Kidney glomerular epithelial cell (primary cell): ENCODE results near the gene CATSPERB.
"Not testable (repeated sequence)": the region's sequence is repeated elsewhere in the genome, so short reads cannot be mapped to it uniquely, and the experiment has no call there.

Experiments
- DNase-seq: peaks from one replicate; lab custom pipeline; 2025; lab: John Stamatoyannopoulos, UW

Gene CATSPERB

DNA sequence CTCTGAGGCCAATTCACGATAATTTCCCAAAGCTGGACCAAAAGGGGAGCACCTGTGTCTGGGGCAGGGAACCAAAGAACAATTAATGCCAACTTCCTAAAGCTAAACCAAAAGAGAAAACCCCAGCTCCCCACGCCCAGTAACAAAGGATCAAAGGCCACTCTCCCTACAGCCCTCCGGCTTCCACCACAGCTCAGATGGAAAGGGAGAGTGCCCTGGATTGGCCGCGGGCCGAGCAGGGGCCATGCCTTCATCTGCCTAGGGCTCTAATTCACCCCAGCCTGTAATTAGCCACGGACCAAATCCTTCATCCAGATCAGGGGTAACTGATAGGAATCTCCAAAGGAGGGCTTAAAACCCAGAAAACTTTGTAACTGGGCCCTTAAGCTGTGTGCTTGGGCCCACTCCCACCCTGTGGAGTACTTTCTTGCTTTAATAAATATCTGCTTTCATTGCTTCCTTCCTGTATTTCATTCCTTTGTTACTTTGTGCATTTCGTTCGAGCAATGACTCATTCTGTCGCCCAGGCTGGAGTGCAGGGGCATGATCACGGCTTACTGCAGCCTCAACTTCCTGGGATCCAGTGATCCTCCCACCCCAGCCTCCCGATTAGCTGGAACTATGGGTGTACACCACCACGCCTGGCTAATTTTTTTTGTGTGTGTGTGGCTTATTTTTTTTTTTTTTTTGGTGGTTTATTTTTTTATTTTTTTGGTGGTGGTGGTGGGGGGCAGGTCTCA lies 156.2 kb downstream of the CATSPERB start:
- no peak for DNase-seq

DNA sequence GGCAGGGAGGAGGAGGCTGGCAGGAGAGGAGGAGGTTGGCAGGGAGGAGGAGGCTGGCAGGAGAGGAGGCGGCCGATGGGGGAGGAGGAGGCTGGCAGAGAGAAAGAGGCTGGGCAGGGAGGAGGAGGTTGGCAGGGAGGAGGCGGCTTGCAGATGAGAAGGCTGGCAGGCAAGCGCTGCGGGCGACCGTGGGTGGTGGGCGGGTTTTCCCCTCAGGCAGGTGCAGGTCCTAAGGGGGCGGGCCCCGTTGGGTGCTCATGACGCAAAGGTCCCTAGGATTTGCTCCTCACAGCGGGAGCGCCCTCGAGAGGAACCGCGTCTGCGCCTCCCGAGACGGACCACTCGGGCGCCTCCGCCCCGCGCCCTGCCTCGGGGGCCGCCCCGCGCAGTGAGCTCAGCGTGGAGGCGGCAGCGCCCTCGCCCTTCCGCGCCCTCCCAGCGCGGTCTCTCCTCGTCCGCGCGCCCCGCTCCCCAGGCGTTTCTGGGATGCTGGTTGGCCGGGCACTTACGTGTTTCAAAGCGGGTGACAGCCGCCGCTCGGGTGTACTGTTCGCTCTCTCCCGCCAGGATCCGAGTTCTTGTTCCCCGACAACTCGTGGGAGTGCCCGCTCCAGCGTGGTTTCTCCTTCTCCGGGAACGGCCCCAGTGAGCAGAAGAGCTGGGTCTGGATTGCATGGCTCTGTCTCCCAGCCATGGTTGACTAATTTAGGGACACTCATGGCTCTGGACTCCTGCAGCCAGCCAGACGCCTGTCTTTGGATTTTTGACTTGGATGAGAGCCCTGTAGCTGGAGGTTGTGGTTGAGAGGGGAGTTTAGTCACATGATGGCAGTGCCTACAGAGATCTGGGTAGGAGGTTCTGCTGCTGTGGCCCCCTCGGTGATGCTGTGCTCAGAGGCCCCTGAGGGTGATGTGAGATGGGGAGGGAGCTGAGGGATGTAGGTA lies 157.7 kb downstream of the CATSPERB start:
- DNase-seq: peak; percentile 69

DNA sequence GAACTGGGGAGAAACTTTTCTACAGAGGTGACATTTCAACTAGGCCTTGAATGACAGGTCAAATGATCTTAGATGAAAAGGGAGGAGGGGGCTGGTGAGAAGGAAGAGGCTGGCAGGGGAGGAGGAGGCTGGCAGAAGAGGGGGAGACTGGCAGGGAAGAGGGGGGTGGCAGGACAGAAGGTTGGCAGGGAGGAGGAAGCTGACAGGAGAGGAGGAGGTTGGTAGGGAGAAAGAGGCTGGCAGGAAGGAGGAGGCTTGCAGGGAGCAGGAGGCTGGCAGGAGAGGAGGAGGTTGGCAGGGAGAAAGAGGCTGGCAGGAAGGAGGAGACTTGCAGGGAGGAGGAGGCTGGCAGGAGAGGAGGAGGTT lies 158.4 kb downstream of the CATSPERB start:
- DNase-seq: no peak

DNA sequence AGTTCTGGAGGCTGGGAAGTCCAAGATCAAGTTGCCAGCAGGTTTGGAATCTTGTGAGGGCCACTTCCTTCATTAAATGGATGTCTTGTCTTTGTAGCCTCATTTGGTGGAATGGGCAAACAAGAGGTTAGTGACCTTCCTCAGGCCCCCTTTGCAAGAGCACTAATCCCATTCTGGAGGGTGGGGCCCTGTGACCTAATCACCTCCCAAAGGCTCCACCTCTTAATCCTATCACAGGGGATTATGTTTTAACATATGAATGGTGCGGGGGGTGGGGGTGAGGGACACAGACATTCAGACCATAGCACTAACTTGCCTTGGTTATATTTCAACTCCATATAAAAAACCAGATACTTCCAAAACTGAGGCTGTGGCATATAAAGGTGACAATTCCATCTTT lies 161.9 kb downstream of the CATSPERB start:
- no peak for DNase-seq

DNA sequence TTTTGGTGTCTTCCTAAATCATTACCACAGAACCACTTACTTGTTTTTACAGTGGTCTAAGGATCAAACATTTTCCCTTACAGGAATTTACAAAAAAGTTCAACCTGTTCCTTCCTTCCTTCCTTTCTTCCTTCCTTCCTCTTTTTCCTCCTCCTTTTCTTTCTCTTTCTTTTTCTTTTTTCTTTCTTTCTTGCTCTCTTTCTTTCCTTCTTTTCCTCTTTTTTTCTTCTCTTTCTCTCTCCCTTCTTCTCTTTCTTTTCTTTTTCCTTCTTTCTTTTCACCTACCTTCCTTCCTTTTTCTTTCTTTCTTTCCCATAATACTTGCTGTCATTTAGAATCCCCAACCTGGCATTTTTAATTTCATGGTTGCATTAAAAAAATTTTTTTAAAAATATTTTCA lies 162.6 kb downstream of the CATSPERB start:
- DNase-seq: no peak

DNA sequence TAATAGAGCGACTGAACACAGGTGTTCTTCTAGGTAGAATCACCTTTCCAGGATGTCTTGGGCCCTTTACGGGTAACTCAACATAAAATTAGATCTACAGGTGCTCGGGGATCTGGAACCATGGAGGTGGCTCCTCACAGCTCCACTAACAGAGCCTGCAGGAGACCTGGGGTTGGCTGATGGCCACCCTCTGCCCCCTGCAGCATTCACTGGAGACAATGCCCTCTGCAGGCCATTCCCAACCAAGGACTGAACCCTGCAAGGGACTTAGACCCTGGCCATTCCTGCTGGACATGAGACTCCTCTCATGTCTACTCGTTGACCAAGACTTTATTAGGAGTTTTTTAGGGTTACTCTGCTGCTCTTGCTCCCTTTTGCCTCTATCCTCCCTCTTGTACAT lies 163.3 kb downstream of the CATSPERB start:
- no peak for DNase-seq

DNA sequence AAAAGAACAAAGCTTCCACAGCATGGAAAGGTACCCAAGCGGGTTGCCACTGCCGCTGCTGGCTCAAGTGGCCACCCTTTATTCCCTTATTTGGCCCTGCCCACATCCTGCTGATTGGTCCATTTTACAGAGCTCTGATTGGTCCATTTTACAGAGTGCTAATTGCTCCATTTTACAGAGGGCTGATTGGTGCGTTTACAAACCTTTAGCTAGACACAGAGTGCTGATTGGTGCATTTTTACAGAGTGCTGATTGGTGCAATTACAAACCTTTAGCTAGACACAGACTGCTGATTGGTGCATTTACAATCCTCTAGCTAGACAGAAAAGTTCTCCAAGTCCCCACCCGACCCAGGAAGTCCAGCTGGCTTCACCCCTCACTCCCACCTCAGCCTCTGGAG lies 164.1 kb downstream of the CATSPERB start:
- DNase-seq: not testable (repeated sequence)

DNA sequence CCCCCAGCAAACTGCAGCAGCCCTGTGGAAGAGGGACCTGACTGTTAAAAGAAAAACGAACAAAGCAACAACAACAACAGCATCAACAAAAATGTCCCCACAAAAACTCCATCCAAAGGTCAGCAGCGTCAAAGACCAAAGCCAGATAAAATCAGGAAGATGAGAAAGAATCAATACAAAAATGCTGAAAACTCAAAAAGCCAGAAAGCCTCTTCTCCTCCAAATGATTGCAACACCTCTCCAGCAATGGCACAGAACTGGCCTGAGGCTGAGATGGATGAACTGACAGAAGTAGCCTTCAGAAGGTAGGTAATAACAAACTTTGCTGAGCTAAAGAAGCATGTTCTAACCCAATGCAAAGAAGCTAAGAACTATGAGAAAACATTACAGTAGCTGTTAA lies 176.4 kb downstream of the CATSPERB start:
- no peak for DNase-seq

DNA sequence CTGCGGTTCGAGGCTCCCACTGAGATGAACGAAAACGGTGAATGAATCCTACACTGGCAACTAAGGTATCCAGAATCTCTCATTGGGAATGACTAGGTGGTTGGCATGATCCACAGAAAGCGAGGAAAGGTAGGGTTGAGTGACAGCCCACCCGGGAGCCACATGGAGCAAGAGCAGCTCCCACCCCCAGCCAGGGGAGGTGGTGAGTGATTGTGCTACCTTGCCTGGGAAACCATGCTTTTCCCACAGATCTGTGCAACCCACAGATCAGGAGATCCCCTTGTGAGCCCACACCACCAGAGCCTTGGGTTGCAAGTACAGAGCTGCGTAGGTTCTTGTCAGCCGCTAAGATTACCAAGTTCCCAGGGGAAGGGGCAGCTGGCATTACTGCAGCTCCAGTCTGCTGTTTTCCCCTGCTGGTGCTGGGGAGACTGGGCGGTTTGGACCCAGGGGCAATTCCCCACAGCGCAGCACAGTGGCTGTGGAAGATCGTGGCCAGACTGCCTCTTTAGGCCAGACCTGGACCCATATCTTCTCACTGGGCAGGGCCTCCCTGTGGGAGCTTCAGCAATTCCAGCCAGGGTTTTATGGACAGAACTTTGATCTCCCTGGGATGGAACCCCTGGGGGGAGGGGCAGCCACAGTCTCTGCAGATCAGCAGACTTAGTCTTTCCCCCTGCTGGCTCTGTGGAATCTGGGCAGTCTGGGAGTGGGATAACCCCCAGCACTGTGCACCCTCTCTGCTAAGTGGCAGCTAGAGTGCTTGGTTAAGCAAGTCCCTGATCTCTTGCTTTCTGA lies 177.2 kb downstream of the CATSPERB start:
- no peak for DNase-seq

DNA sequence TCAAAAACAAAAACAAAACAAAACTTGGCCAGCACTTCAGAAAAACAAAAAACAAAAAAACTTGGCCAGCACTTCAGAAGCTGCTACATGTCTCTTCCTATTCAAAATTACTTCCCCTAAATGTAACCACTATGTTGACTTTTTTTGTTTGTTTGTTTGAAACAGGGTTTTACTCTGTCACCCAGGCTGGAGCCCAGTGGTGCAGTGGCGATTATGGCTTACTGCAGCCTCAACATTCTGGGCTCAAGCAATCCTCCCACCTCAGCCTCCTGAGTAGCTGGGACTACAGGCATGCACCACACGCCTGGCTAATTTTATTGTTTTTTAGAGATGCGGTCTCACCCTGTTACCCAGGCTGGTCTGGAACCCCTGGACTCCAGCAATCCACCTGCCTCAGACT lies 183.8 kb downstream of the CATSPERB start:
- no peak for DNase-seq

DNA sequence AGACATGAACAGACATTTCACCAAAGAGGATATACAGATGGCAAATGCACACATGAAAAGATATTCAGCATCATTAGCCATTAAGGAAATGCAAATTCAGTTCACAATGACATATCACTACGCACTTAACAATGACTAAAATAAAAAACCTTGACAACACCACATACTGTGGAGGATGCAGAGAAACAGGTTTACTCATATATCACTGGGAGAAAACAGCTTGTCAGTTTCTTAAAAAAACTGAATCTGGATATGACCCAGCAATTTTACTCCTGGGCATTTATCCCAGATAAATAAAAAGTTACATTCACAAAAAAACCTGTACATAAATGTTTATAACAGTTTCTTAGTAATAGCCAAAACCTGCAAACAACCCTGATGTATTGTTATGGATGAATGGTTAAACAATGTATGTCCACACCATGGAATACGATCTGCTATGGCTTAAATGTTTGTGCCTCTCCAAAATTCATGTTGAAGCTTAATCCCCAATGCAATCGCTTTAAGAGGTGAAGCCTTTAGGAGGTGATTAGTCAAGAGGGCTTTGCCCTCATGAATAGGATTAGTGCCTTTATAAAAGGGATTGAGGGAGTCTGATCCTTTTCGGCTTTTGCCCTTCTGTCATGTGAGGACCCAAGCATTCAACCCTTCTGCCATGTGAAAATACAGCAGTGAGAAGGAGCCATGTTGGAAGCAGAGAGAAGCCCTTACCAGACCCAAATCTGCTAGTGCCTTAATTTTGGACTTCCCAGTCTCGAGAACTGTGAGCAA lies 185.8 kb downstream of the CATSPERB start:
- no peak for DNase-seq

DNA sequence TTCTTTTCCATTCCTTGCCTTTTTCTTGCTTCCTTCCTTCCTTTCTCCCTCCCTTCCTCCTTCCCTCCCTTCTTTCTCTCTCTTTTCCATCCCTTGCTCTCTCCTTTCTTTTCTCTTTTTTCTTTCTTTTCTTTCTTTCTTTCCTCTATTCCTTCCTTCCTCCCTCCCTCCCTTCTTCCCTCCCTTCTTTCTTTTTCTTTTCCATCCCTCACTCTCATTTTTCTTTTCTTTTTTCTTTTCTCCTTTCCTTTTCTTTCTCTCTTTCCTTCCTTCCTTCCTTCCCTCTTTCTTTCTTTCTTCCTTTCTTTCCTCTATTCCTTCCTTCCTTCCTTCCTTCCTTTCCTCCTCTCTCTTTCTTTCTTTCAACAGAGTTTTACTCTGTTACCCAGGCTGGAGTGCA lies 186.7 kb downstream of the CATSPERB start:
- DNase-seq: no peak

DNA sequence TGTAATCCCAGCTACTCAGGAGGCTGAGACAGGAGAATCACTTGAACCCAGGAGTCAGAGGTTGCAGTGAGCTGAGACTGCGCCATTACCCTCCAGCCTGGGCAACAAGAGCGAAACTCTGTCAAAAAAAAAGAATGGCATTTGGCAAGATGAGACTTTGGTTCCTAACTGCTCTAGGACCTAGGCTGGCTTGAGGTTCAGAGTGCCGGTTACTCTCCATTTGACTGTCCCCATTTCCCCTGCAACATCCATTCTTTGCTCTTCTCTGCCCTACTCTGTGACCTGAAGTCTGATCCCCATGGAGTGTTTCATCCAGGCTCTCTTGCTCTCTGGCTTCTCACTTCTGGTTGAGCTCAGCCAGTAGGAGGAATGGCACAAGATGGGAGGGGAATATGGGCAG lies 195.6 kb downstream of the CATSPERB start:
- no peak for DNase-seq

DNA sequence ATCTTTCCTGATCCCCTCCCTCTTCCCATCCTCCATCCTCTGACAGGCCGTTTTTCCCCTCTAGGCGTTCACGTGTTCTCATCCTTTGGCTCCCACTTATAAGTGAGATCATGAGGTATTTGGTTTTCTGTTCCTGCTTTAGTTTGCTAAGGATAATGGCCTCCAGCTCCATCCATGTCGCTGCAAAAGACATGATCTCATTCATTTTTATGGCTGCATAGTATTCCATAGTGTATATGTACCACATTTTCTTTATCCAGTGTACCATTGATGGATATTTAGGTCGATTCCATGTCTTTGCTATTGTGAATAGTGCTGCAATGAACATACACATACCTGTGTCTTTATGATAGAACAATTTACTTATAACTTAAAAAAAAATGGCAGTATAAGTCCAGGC lies 197.8 kb downstream of the CATSPERB start:
- DNase-seq: not testable (repeated sequence)

DNA sequence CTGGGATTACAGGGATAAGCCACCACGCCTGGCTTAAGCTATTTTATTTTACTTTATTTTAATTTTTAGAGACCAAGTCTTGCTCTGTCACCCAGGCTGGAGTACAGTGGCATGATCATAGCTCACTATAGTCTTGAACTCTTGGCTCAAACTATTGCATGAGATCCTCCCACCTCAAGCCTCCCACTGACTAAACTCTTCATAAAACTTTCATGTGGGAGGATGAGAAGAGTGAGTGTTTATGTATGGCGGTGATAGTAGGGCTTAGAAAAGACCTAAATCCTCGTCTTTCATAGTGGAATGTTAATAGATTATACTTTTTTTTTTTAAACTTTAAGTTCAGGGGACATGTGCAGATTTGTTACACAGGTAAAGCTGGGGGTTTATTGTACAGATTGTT lies 198.3 kb downstream of the CATSPERB start:
- DNase-seq: no peak
